H1 (cell line): ENCODE data around the gene RSPO1.

Experiments
- CHD1 ChIP-seq: IDR thresholded peaks from 2 replicates; pipeline ENCODE4 v1.6.1; 2012; ENCODE audit warnings: low read depth, low read length, improper control_type of control experiment
- CTCF ChIP-seq, 3 experiments: IDR thresholded peaks; 1 replicate in 2 of 3; 2 replicates in 1 of 3; pipeline versions ENCODE4 v1.5.1 to v1.6.1; 2011; ENCODE audit warnings: low read length in 3 of 3, mild to moderate bottlenecking in 3 of 3, inconsistent platforms in 2 of 3, low read depth in 1 of 3, moderate library complexity in 1 of 3; ENCODE audit not compliant: insufficient read depth in 1 of 3; ENCODE audit errors: control extremely low read depth in 1 of 3
- EP300 ChIP-seq, 2 experiments: IDR thresholded peaks; 1 replicate in 1 of 2; 2 replicates in 1 of 2; pipeline ENCODE4 v1.6.1; 2011 to 2012; ENCODE audit warnings: low read depth in 2 of 2, low read length in 2 of 2, mild to moderate bottlenecking in 2 of 2, borderline replicate concordance in 1 of 2, inconsistent platforms in 1 of 2, moderate library complexity in 1 of 2
- POLR2A ChIP-seq, 2 experiments: IDR thresholded peaks; 1 replicate in 1 of 2; 2 replicates in 1 of 2; pipeline ENCODE4 v1.6.1; 2011; ENCODE audit warnings: low read depth in 2 of 2, low read length in 2 of 2, mild to moderate bottlenecking in 2 of 2; ENCODE audit errors: control extremely low read depth in 1 of 2
- SIX5 ChIP-seq: IDR thresholded peaks from 2 replicates; pipeline ENCODE4 v1.6.1; 2011; ENCODE audit warnings: mild to moderate bottlenecking, low read depth, low read length
- SRF ChIP-seq: IDR thresholded peaks from 2 replicates; pipeline ENCODE4 v1.6.1; 2011; ENCODE audit warnings: mild to moderate bottlenecking, low read depth, low read length, moderate library complexity
- YY1 ChIP-seq: IDR thresholded peaks from 2 replicates; pipeline ENCODE4 v1.6.1; 2011; ENCODE audit warnings: low read depth, mild to moderate bottlenecking, low read length

GRCh38 chr1:37575692-37576091 lies 59.0 kb downstream of the RSPO1 start:
- TF ChIP-seq CTCF (IDR thresholded peaks at IDR 0.05; ENCODE audit: control extremely low read depth in 1 of 3, insufficient read depth in 1 of 3, low read depth in 1 of 3, low read length in 3 of 3) (no peak), YY1 (no peak), SIX5 (no peak), EP300 (IDR thresholded peaks at IDR 0.05; ENCODE audit: borderline replicate concordance in 1 of 2, low read depth in 2 of 2, low read length in 2 of 2) (no peak), SRF (no peak), CHD1 (no peak), POLR2A (IDR thresholded peaks at IDR 0.05; ENCODE audit: control extremely low read depth in 1 of 2, low read depth in 2 of 2, low read length in 2 of 2) (no peak)
